Kidney glomerular epithelial cell (primary cell): ENCODE data around the gene DPH2.

Source experiments
- DNase-seq: peaks from one replicate; lab custom pipeline; 2025; lab: John Stamatoyannopoulos, UW

DPH2 gene

GRCh38 chr1:43969746-43970466 lies at the start of gene DPH2:
Gene DPH2, plus strand, starts transcription at chr1:43970010. Its CDS starts 166 bp downstream, at chr1:43970176.
- DNase-seq = peak; percentile 96

GRCh38 chr1:43921022-43921421 lies 48.8 kb upstream of the DPH2 start:
- DNase-seq = no peak

- DNase-seq = no peak
Measured at GRCh38 chr1:43924516-43924915, 45.3 kb upstream of the DPH2 start.

GRCh38 chr1:43925846-43926245 lies 44.0 kb upstream of the DPH2 start:
- DNase-seq = no peak

- DNase-seq = no peak
Measured at GRCh38 chr1:43930168-43930948, 39.5 kb upstream of the DPH2 start.

- no peak for DNase-seq
Measured at GRCh38 chr1:43930949-43931275, 38.9 kb upstream of the DPH2 start.

GRCh38 chr1:43931711-43932660 lies 37.8 kb upstream of the DPH2 start:
- no peak for DNase-seq

GRCh38 chr1:43932786-43933385 lies 36.9 kb upstream of the DPH2 start:
- no peak for DNase-seq

GRCh38 chr1:43933386-43934100 lies 36.3 kb upstream of the DPH2 start, which contains the start of gene ARTN:
Gene ARTN, plus strand, starts transcription at chr1:43933801. Its CDS starts 1,856 bp downstream, at chr1:43935657.
- no peak for DNase-seq

GRCh38 chr1:43934101-43934985 lies 35.5 kb upstream of the DPH2 start:
- DNase-seq = no peak

- DNase-seq = no peak
Measured at GRCh38 chr1:43934986-43935324, 34.9 kb upstream of the DPH2 start.

GRCh38 chr1:43935711-43936427 lies 33.9 kb upstream of the DPH2 start:
- no peak for DNase-seq

- DNase-seq = no peak
Measured at GRCh38 chr1:43936431-43937151, 33.2 kb upstream of the DPH2 start.

- DNase-seq = peak; percentile 80
Measured at GRCh38 chr1:43937179-43937865, 32.5 kb upstream of the DPH2 start.

- DNase-seq = no peak
Measured at GRCh38 chr1:43938383-43938782, 31.4 kb upstream of the DPH2 start.

- DNase-seq = no peak
Measured at GRCh38 chr1:43938892-43939587, 30.8 kb upstream of the DPH2 start.

GRCh38 chr1:43942411-43942810 lies 27.4 kb upstream of the DPH2 start:
- DNase-seq = no peak

- DNase-seq = no peak
Measured at GRCh38 chr1:43944860-43945259, 24.9 kb upstream of the DPH2 start.
